ENCODE measurements around the gene MAP1A. TPM values are rescaled to one million over a fixed set of nuclear protein-coding genes. Genes with fewer than 3 reads are reported as not detected.
A peak's percentile ranks its signal among the peaks of the same experiment; 100 is the strongest.

MAP1A gene
- total and polyA plus RNA-seq, 2 of the 13 experiments (the other 11 are each of a cell fraction or from before 2014, with no cell fraction given): 0.01 to 0.07 TPM

DNA sequence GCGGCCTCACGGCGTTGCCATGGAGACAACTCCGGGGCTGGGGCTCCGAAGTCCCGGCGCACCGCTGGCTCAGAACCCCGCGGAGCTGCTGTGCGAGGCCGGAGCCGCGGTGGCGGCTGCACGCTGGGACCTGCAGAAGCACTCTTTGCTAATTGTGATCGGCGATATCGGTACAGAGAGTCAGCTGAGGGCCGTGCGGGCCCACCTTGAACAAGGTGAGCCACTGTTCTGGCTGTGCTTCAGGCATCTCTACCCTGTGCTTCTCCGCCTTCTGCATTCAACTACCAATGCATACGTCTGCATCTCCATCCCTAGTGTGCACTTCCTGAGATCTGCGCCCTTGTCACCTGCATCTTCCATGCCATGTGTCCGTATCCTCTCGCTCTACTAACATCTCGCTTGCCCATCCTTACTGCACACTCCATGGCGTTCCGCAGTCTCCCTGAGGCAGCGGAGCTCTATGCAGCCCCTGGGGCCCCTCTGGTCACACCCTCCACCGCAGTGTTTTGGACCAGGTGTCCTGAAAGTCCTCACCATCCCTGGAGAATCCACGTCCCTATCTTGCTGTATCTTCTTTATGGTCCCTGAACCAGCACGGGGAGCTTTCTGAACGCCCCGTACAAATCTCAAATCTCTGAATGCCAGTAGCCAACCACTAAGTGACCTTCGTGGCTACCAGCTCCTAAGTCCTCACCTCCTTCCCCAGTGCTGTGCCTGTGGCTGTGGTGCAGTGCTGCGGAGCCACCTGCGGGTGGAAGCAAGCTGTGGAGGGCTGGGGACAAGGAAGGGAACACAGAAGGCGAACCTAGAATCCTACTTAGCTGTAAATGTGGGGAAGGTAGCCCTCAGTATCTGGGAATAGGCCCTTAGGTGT, 6.2 kb upstream of the MAP1A start (continued):
- TF ChIP-seq ZNF672 (CRISPR knock-in tag; IDR thresholded peaks at IDR 0.05) (no peak), HCFC1 (IDR thresholded peaks at IDR 0.05; ENCODE audit: low read depth, low read length) (no peak), ZNF33B (CRISPR knock-in tag; IDR thresholded peaks at IDR 0.05) (no peak), THAP9 (CRISPR knock-in tag; IDR thresholded peaks at IDR 0.05; ENCODE audit: borderline replicate concordance) (0 out of 2 replicates have a peak, but pooled peaks have one; percentile 1), KDM5A (IDR thresholded peaks at IDR 0.05; ENCODE audit: borderline replicate concordance, low read length) (no peak), ZNF562 (CRISPR knock-in tag; IDR thresholded peaks at IDR 0.05; ENCODE audit: borderline replicate concordance) (no peak), ZNF761 (CRISPR knock-in tag; conservative IDR thresholded peaks at IDR 0.05) (no peak), GABPA (IDR thresholded peaks at IDR 0.05; ENCODE audit: low read depth, low read length) (no peak), GABPA (CRISPR knock-in tag; IDR thresholded peaks at IDR 0.05; ENCODE audit: low read depth) (no peak), TAF15 (IDR thresholded peaks at IDR 0.05; ENCODE audit: low read depth, low read length, poor library complexity, severe bottlenecking) (no peak), ESRRA (CRISPR knock-in tag; IDR thresholded peaks at IDR 0.05; ENCODE audit: low read depth) (no peak), TCF7 (IDR thresholded peaks at IDR 0.05; ENCODE audit: low read depth) (no peak), RFXAP (CRISPR knock-in tag; IDR thresholded peaks at IDR 0.05; ENCODE audit: borderline replicate concordance) (no peak), TBP (CRISPR knock-in tag; IDR thresholded peaks at IDR 0.05) (no peak), HDAC1 (CRISPR knock-in tag; IDR thresholded peaks at IDR 0.05) (0 out of 2 replicates have a peak, but pooled peaks have one; percentile 3), ZNF850 (CRISPR knock-in tag; conservative IDR thresholded peaks at IDR 0.05) (no peak)
- TF ChIP-seq, protein P1, sequence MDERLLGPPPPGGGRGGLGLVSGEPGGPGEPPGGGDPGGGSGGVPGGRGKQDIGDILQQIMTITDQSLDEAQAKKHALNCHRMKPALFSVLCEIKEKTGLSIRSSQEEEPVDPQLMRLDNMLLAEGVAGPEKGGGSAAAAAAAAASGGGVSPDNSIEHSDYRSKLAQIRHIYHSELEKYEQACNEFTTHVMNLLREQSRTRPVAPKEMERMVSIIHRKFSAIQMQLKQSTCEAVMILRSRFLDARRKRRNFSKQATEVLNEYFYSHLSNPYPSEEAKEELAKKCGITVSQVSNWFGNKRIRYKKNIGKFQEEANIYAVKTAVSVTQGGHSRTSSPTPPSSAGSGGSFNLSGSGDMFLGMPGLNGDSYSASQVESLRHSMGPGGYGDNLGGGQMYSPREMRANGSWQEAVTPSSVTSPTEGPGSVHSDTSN (CRISPR knock-in tag; IDR thresholded peaks at IDR 0.05): no peak; the same call in 1 of the 2 replicates
- TF ChIP-seq, protein P2, sequence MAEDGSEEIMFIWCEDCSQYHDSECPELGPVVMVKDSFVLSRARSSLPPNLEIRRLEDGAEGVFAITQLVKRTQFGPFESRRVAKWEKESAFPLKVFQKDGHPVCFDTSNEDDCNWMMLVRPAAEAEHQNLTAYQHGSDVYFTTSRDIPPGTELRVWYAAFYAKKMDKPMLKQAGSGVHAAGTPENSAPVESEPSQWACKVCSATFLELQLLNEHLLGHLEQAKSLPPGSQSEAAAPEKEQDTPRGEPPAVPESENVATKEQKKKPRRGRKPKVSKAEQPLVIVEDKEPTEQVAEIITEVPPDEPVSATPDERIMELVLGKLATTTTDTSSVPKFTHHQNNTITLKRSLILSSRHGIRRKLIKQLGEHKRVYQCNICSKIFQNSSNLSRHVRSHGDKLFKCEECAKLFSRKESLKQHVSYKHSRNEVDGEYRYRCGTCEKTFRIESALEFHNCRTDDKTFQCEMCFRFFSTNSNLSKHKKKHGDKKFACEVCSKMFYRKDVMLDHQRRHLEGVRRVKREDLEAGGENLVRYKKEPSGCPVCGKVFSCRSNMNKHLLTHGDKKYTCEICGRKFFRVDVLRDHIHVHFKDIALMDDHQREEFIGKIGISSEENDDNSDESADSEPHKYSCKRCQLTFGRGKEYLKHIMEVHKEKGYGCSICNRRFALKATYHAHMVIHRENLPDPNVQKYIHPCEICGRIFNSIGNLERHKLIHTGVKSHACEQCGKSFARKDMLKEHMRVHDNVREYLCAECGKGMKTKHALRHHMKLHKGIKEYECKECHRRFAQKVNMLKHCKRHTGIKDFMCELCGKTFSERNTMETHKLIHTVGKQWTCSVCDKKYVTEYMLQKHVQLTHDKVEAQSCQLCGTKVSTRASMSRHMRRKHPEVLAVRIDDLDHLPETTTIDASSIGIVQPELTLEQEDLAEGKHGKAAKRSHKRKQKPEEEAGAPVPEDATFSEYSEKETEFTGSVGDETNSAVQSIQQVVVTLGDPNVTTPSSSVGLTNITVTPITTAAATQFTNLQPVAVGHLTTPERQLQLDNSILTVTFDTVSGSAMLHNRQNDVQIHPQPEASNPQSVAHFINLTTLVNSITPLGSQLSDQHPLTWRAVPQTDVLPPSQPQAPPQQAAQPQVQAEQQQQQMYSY (CRISPR knock-in tag; IDR thresholded peaks at IDR 0.05): peak; percentile 72; the same call in 1 of the 2 replicates
- TF ChIP-seq, protein P3, sequence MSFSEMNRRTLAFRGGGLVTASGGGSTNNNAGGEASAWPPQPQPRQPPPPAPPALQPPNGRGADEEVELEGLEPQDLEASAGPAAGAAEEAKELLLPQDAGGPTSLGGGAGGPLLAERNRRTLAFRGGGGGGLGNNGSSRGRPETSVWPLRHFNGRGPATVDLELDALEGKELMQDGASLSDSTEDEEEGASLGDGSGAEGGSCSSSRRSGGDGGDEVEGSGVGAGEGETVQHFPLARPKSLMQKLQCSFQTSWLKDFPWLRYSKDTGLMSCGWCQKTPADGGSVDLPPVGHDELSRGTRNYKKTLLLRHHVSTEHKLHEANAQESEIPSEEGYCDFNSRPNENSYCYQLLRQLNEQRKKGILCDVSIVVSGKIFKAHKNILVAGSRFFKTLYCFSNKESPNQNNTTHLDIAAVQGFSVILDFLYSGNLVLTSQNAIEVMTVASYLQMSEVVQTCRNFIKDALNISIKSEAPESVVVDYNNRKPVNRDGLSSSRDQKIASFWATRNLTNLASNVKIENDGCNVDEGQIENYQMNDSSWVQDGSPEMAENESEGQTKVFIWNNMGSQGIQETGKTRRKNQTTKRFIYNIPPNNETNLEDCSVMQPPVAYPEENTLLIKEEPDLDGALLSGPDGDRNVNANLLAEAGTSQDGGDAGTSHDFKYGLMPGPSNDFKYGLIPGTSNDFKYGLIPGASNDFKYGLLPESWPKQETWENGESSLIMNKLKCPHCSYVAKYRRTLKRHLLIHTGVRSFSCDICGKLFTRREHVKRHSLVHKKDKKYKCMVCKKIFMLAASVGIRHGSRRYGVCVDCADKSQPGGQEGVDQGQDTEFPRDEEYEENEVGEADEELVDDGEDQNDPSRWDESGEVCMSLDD (CRISPR knock-in tag; IDR thresholded peaks at IDR 0.05; ENCODE audit: borderline replicate concordance): no peak

Measured in HepG2 (cell line).